HCT116 (cell line): ENCODE measurements around the gene VSTM2B. TPM values are rescaled to one million over a fixed set of nuclear protein-coding genes. Genes with fewer than 3 reads are reported as not detected.

Source experiments
- ATAC-seq: fragments of 200-7000 bp; cut with Tn5 transposase; 2 replicates; pipeline ENCODE4 v1.9.1; 2020; ENCODE audit warnings: mild to moderate bottlenecking, moderate library complexity
- BruUV-seq: library from RNA; stranded (reverse); fragments of 400-500 nt; replicated peaks from 2 replicates; lab custom pipeline; 2021; lab: Mats Ljungman, UMichigan
- CTCF ChIA-PET: fragments of 300-600 bp; sonication (Branson Sonifier 250); formaldehyde crosslinking; loops from one replicate; lab custom pipeline; 2021; ENCODE audit warnings: antibody characterized with exemption; lab: Charles Lee
- POLR2A ChIA-PET: fragments of 300-600, 350-600 bp; sonication (Branson Sonifier 250); formaldehyde crosslinking; loops from one replicate; lab custom pipeline; 2021; ENCODE audit warnings: antibody characterized with exemption; lab: Charles Lee
- RAD21 ChIA-PET, 2 experiments: fragments of 300-600 bp; sonication (Branson Sonifier 250); formaldehyde crosslinking; loops; one replicate each; lab custom pipeline; 2023; ENCODE audit warnings: low total read pairs in 2 of 2; ENCODE audit not compliant: uncharacterized antibody in 2 of 2, unreplicated experiment in 2 of 2, low non-redundant PET in 1 of 2; lab: Charles Lee
- DNase-seq: peaks from one replicate; pipeline ENCODE4 v3.0.0-alpha.2; 2010; ENCODE audit warnings: low read depth, low spot score
- H2AFZ ChIP-seq: fragments of 200-600 bp; shearing (Covaris generic), sonication (generic); 2 replicates; pipeline ENCODE4 v1.6.1; 2017; ENCODE audit warnings: low read depth, mixed run types, mixed read lengths, antibody characterized with exemption, low read length; ENCODE audit not compliant: poor library complexity, severe bottlenecking
- H3K27ac ChIP-seq: 2 replicates; pipeline ENCODE4 v1.5.1; 2012; ENCODE audit warnings: low read depth, low read length
- H3K27me3 ChIP-seq: fragments of 200-600 bp; sonication (generic); 2 replicates; pipeline ENCODE4 v1.6.1; 2016; ENCODE audit warnings: mixed run types, low read length, mixed read lengths; ENCODE audit not compliant: insufficient read depth
- H3K36me3 ChIP-seq, 2 experiments: fragments of 200-500 bp in 1 of 2; fragments of 200-600 bp in 1 of 2; sonication (Bioruptor generic) in 1 of 2; sonication (generic) in 1 of 2; 2 replicates each; pipeline versions ENCODE4 v1.5.1 to v1.6.1; 2014 to 2016; ENCODE audit warnings: low read length in 2 of 2, inconsistent platforms in 1 of 2, mixed read lengths in 1 of 2, mixed run types in 1 of 2; ENCODE audit not compliant: insufficient read depth in 2 of 2, control insufficient read depth in 1 of 2
- H3K4me1 ChIP-seq, 2 experiments: fragments of 200-600 bp in 1 of 2; sonication (generic) in 1 of 2; 2 replicates each; pipeline versions ENCODE4 v1.5.1 to v1.6.1; 2012 to 2017; ENCODE audit warnings: low read length in 2 of 2, inconsistent platforms in 1 of 2, mild to moderate bottlenecking in 1 of 2, mixed read lengths in 1 of 2, mixed run types in 1 of 2, moderate library complexity in 1 of 2; ENCODE audit not compliant: insufficient read depth in 2 of 2, control insufficient read depth in 1 of 2
- H3K4me2 ChIP-seq: fragments of 200-600 bp; sonication (generic); 2 replicates; pipeline ENCODE4 v1.6.1; 2017; ENCODE audit warnings: mixed run types, low read length, mixed read lengths
- H3K4me3 ChIP-seq, 2 experiments: fragments of 200-600 bp in 1 of 2; sonication (generic) in 1 of 2; replicated peaks in 1 of 2; 2 replicates each; pipeline ENCODE4 v1.5.1; 2011 to 2016; ENCODE audit warnings: low read length in 2 of 2, control low read depth in 1 of 2, low read depth in 1 of 2, mild to moderate bottlenecking in 1 of 2, mixed read lengths in 1 of 2, mixed run types in 1 of 2
- H3K79me2 ChIP-seq: fragments of 200-600 bp; sonication (generic); 2 replicates; pipeline ENCODE4 v1.6.1; 2017; ENCODE audit warnings: mild to moderate bottlenecking, mixed run types, low read length, moderate library complexity, mixed read lengths; ENCODE audit not compliant: insufficient read depth
- H3K9ac ChIP-seq: fragments of 200-600 bp; sonication (generic); 2 replicates; pipeline ENCODE4 v1.6.1; 2016; ENCODE audit warnings: low read length, mixed read lengths
- H3K9me2 ChIP-seq: fragments of 200-600 bp; sonication (generic), shearing (Covaris generic); 2 replicates; pipeline ENCODE4 v1.6.1; 2017; ENCODE audit warnings: mixed run types, mild to moderate bottlenecking, moderate library complexity; ENCODE audit not compliant: insufficient read depth
- H3K9me3 ChIP-seq, 2 experiments: fragments of 200-500 bp in 1 of 2; fragments of 200-600 bp in 1 of 2; sonication (Bioruptor generic) in 1 of 2; sonication (generic) in 1 of 2; 2 replicates each; pipeline ENCODE4 v1.6.1; 2014 to 2017; ENCODE audit warnings: low read length in 2 of 2, mixed read lengths in 2 of 2, inconsistent platforms in 1 of 2, low read depth in 1 of 2, mild to moderate bottlenecking in 1 of 2, mixed run types in 1 of 2, moderate library complexity in 1 of 2; ENCODE audit not compliant: control insufficient read depth in 1 of 2, insufficient read depth in 1 of 2
- H4K20me1 ChIP-seq: fragments of 200-600 bp; sonication (generic), shearing (Covaris generic); 2 replicates; pipeline ENCODE4 v1.6.1; 2017; ENCODE audit warnings: mixed run types, mild to moderate bottlenecking, moderate library complexity; ENCODE audit not compliant: insufficient read depth
- CBX3 ChIP-seq: IDR thresholded peaks from 2 replicates; pipeline ENCODE4 v1.6.1; 2012; ENCODE audit warnings: low read depth
- CEBPB ChIP-seq: IDR thresholded peaks from 2 replicates; pipeline ENCODE4 v1.6.1; 2012; ENCODE audit warnings: low read depth
- FOSL1 ChIP-seq: IDR thresholded peaks from 2 replicates; pipeline ENCODE4 v1.6.1; 2012; ENCODE audit warnings: low read depth
- MAX ChIP-seq: IDR thresholded peaks from 2 replicates; pipeline ENCODE4 v1.6.1; 2012
- POLR2A ChIP-seq: IDR thresholded peaks from 2 replicates; pipeline ENCODE4 v1.7.0; 2011; ENCODE audit warnings: borderline replicate concordance; ENCODE audit not compliant: insufficient read depth, insufficient read length; ENCODE audit errors: extremely low read depth
- SP1 ChIP-seq: IDR thresholded peaks from 2 replicates; pipeline ENCODE4 v1.6.1; 2012; ENCODE audit warnings: low read depth
- TCF7L2 ChIP-seq: IDR thresholded peaks from 2 replicates; pipeline ENCODE4 v1.7.0; 2011; ENCODE audit warnings: borderline replicate concordance, inconsistent platforms; ENCODE audit not compliant: insufficient read depth, insufficient read length; ENCODE audit errors: extremely low read depth
- ZNF274 ChIP-seq: fragments of 200-500 bp; sonication (Bioruptor generic); IDR thresholded peaks from 2 replicates; pipeline ENCODE4 v1.6.1; 2014; ENCODE audit warnings: mild to moderate bottlenecking, low read depth, low read length, inconsistent platforms
- intact Hi-C: fragments of 100-400 bp; cut with micrococcal nuclease; formaldehyde crosslinking; loops from 2 replicates; pipeline ENCODE4 v1.10.0; 2022
- total RNA-seq: library from RNA; stranded (reverse); gene quantifications from one replicate; pipeline ENCODE4 v1.2.1, GENCODE V29; 2021; ENCODE audit not compliant: unreplicated experiment
- TF ChIP-seq, protein P1 (sequence below): IDR thresholded peaks from 2 replicates; pipeline ENCODE4 v1.6.1; 2012; ENCODE audit warnings: low read depth
- TF ChIP-seq, protein P2 (sequence below): IDR thresholded peaks from 2 replicates; pipeline ENCODE4 v1.6.1; 2012

VSTM2B gene
- total RNA-seq, 1 experiment from 2014 or later, result not detected

GRCh38 chr19:29578349-29578748, 52.6 kb downstream of the VSTM2B start:
- POLR2A ChIA-PET, result no interaction called here
- Histone ChIP-seq H3K27me3 (peaks cover 66% of the 10 kb centered on the region), H3K4me1 (no peaks in the 10 kb centered on the region), H3K4me3 (no peak overlapping the region), H4K20me1 (no peaks in the 10 kb centered on the region), H3K9me3 (no peaks in the 10 kb centered on the region), H3K4me2 (no peak overlapping the region), H3K79me2 (no peaks in the 10 kb centered on the region), H3K9ac (no peak overlapping the region), H3K27ac (no peak overlapping the region), H3K9me2 (no peaks in the 10 kb centered on the region), H3K36me3 (no peaks in the 10 kb centered on the region), H2AFZ (no peak overlapping the region)
- intact Hi-C loops, result no loop called here
- ATAC-seq, result no peak
- RAD21 ChIA-PET, result no interaction called here
- CTCF ChIA-PET, result no interaction called here
- DNase-seq, result no peak
- BruUV-seq, result no TSS peak
- TF ChIP-seq FOSL1 (no peak), ZNF274 (no peak), SP1 (no peak), TCF7L2 (no peak), CEBPB (no peak), CBX3 (no peak), POLR2A (no peak), MAX (no peak)
- TF ChIP-seq, protein P1, sequence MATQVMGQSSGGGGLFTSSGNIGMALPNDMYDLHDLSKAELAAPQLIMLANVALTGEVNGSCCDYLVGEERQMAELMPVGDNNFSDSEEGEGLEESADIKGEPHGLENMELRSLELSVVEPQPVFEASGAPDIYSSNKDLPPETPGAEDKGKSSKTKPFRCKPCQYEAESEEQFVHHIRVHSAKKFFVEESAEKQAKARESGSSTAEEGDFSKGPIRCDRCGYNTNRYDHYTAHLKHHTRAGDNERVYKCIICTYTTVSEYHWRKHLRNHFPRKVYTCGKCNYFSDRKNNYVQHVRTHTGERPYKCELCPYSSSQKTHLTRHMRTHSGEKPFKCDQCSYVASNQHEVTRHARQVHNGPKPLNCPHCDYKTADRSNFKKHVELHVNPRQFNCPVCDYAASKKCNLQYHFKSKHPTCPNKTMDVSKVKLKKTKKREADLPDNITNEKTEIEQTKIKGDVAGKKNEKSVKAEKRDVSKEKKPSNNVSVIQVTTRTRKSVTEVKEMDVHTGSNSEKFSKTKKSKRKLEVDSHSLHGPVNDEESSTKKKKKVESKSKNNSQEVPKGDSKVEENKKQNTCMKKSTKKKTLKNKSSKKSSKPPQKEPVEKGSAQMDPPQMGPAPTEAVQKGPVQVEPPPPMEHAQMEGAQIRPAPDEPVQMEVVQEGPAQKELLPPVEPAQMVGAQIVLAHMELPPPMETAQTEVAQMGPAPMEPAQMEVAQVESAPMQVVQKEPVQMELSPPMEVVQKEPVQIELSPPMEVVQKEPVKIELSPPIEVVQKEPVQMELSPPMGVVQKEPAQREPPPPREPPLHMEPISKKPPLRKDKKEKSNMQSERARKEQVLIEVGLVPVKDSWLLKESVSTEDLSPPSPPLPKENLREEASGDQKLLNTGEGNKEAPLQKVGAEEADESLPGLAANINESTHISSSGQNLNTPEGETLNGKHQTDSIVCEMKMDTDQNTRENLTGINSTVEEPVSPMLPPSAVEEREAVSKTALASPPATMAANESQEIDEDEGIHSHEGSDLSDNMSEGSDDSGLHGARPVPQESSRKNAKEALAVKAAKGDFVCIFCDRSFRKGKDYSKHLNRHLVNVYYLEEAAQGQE, result no peak
- TF ChIP-seq, protein P2, sequence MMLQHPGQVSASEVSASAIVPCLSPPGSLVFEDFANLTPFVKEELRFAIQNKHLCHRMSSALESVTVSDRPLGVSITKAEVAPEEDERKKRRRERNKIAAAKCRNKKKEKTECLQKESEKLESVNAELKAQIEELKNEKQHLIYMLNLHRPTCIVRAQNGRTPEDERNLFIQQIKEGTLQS, result no peak
